Activated CD4-positive, alpha-beta T cell treated with anti-CD3 and anti-CD28 coated beads for 36 hours (primary cell): ENCODE data around the gene ERICH2. TPM values are rescaled to one million over a fixed set of nuclear protein-coding genes. Genes with fewer than 3 reads are reported as not detected.
"Not testable (repeated sequence)": the region's sequence is repeated elsewhere in the genome, so short reads cannot be mapped to it uniquely, and the experiment has no call there.

ENCODE experiments used
- ATAC-seq: fragments of 200-7000 bp; cut with Tn5 transposase; one replicate; pipeline ENCODE4 v1.10.0; 2021; ENCODE audit warnings: mild to moderate bottlenecking, moderate library complexity
- CTCF ChIA-PET: fragments of 350-600 bp; sonication (Branson Sonifier 250); formaldehyde crosslinking; loops from one replicate; lab custom pipeline; 2021; ENCODE audit warnings: antibody characterized with exemption; lab: Charles Lee
- POLR2A ChIA-PET: fragments of 350-600 bp; sonication (Branson Sonifier 250); formaldehyde crosslinking; loops from one replicate; lab custom pipeline; 2021; ENCODE audit warnings: antibody characterized with exemption, inconsistent platforms; lab: Charles Lee
- DNase-seq: peaks from one replicate; pipeline ENCODE4 v3.0.0-alpha.2; 2020
- H3K27ac Mint-ChIP-seq: one replicate; pipeline ENCODE4 v1.8.0; 2021; ENCODE audit warnings: mixed read lengths
- H3K27me3 Mint-ChIP-seq: one replicate; pipeline ENCODE4 v1.8.0; 2021; ENCODE audit warnings: mixed read lengths
- H3K36me3 Mint-ChIP-seq: one replicate; pipeline ENCODE4 v1.8.0; 2021; ENCODE audit warnings: low read depth, mixed read lengths
- H3K4me1 Mint-ChIP-seq: one replicate; pipeline ENCODE4 v1.8.0; 2021; ENCODE audit warnings: mixed read lengths
- H3K4me3 Mint-ChIP-seq: one replicate; pipeline ENCODE4 v1.8.0; 2021; ENCODE audit warnings: mild to moderate bottlenecking, moderate library complexity, mixed read lengths
- H3K9me3 Mint-ChIP-seq: one replicate; pipeline ENCODE4 v1.8.0; 2021; ENCODE audit warnings: low read depth, mixed read lengths
- intact Hi-C, 2 experiments: fragments of 100-400 bp; cut with DNase I in 1 of 2; cut with micrococcal nuclease in 1 of 2; formaldehyde crosslinking; loops; one replicate each; pipeline versions ENCODE4 v1.14.2 to v1.15.1; 2022 to 2024; cut with DNase I, micrococcal nuclease
- total RNA-seq, 2 experiments: library from RNA; stranded (reverse); gene quantifications; one replicate each; pipeline ENCODE4 v1.2.3, GENCODE V29; 2021

Gene ERICH2
- total RNA-seq, 2 experiments from 2014 or later, result not detected

DNA sequence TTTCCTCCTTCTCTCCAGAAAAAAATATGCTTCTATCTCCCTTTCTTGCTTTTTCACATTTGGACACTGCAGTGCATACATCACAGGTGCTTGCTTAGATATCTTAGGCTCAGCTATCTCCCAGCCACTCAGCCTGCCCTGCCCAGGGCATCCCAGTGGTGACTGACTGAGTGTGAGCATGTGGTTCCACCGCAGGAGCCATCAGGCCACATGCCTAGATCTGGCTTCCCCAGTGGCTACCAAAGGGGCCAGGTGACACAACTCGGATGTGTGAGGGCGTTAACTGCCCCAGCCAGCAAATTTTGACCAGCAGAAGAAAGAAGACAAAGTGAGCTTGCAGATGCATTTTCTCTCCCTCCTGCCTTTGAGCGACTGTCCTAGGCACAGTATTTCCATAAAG, 29.5 kb upstream of the ERICH2 start:
- Mint-ChIP-seq H3K27me3 (peaks cover 12% of the 10 kb centered on the region), H3K4me1 (no peaks in the 10 kb centered on the region), H3K4me3 (no peak overlapping the region), H3K27ac (no peak overlapping the region), H3K9me3 (peaks cover 5% of the 10 kb centered on the region), H3K36me3 (no peaks in the 10 kb centered on the region)
- ChIA-PET POLR2A (no interaction called here), CTCF (no interaction called here)
- no peak for ATAC-seq
- no peak for DNase-seq
- intact Hi-C loops, result no loop called here

DNA sequence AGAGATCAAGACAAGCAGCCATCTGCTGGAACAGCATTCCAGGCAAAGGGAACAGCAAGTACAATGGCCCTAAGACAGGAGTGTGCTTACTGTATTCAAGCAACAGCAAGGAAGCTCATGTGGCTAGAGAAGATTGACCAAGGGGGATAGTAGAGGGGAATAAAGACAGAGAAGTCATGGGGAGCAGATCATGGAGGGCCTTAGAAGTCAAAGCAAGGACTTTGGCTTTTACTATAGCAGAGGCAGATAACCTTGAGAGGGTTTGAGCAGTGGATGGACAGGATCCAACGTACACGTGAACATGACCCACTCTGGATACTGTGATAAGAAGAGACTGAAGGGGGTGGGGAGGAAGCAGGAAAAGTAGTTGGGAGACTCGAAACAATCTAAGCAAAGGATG, 28.2 kb upstream of the ERICH2 start:
- POLR2A ChIA-PET, result no interaction called here
- no peak for DNase-seq

DNA sequence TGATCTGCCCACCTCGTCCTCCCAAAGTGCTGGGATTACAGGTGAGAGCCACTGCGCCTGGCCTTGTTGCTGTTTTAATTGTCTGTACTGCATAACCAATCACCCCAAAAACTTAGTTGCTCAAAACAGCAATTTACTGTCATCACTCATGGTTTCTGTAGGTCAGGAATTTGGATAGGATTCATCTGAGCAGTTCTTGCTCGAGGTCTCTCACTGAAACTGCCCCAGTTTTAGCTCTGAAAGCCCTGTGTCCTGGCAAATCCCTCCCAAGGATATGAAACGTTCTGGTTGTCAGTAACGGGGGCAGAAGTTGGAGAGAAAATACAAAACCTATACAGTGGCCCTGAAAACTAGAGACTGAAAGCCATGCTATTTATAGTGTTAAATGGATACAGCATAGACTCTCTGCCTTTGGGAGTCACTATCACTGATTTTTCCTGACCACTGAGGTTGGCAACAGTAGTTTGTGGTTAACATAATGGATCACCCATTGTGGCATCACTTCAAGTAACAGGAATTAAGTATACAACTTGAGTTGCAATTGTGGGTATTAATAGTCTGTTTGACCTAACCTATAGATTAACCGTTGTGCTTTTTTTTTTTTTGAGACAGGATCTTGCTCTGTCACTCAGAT, 27.2 kb upstream of the ERICH2 start:
- Mint-ChIP-seq H3K4me1 (no peaks in the 10 kb centered on the region), H3K27me3 (peaks cover 15% of the 10 kb centered on the region), H3K27ac (no peak overlapping the region), H3K4me3 (no peak overlapping the region), H3K36me3 (no peaks in the 10 kb centered on the region), H3K9me3 (no peaks in the 10 kb centered on the region)
- ChIA-PET CTCF (no interaction called here), POLR2A (no interaction called here)
- intact Hi-C loops, result no loop called here
- ATAC-seq, result no peak
- DNase-seq, result no peak

More for the DNA sequence above, 28.2 kb upstream of the ERICH2 start:
- CTCF ChIA-PET, result no interaction called here
- no peak overlapping the region for H3K27ac Mint-ChIP-seq
- ATAC-seq, result no peak
- H3K4me1 Mint-ChIP-seq, result no peaks in the 10 kb centered on the region
- no peaks in the 10 kb centered on the region for H3K36me3 Mint-ChIP-seq
- H3K27me3 Mint-ChIP-seq, result peaks cover 12% of the 10 kb centered on the region
- peaks cover 5% of the 10 kb centered on the region for H3K9me3 Mint-ChIP-seq
- H3K4me3 Mint-ChIP-seq, result no peak overlapping the region
- intact Hi-C loops, result no loop called here

DNA sequence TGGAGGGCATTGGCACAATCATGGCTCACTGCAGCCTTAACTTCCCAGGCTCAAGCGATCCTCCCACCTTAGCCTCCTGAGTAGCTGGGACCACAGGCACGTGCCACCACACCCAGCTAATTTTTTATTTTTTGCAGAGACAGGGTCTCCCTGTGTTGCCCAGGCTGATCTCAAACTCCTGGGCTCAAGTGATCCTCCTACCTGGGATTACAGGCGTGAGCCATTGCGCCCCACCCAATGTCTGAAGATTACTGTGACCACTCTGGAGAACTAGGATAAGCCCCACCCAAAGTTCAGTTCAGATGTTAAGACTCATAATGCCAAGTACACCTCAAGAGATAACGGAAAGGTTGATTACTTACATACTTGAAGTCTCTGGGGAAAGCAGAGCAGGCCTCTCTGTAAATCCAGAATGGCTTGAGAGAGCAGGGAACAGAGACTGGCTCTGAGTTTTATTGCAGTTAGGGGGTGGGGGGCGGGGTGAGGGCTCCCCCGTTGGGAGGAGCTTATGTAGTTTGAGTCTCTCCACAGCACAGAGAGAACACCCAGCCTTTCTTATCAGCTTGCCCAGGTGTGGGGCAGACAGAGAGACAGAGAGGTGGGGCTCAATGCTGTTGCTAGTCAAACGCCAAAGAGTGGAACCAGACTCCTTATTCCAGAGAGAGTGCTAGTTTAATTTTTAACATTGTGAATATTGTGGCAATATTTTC, 26.5 kb upstream of the ERICH2 start:
- CTCF ChIA-PET, result no interaction called here
- no peak for DNase-seq
- POLR2A ChIA-PET, result no interaction called here

DNA sequence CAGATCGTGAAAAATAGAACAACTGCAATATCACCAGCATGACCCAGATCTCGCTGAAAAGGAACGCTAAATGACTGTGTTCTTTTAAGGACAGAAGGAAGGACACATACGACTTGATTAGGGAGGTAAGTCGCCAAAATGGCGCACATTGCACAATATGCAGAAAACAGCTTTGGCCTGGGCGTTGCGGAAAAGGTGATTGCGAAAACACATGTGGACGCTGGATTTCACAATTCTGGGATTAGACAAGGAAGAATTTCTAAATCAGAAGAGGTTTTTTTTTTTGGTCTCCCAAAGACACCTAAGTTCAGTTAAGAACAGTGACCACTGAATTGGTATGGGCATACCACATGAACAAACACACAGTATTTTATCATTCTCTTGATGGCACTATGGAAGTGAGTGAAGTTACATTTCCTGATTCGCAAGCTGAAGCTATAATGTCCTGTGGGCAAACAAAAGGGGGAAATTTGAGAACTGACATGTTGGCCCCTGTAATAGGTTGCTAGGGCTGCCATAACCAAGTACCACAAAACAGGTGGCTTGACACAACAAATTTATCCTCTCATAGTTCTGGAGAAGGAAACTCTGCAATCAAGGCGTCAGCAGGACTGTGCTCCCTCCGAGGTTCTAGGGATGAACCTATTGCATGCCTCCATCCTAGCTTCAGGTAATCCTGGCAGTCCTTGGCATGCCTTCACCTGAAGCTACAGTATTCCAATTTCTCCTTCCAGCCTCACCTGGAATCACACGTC, 25.8 kb upstream of the ERICH2 start:
- ATAC-seq, result no peak
- H3K27ac Mint-ChIP-seq, result no peak overlapping the region
- DNase-seq, result no peak
- no peaks in the 10 kb centered on the region for H3K9me3 Mint-ChIP-seq
- H3K36me3 Mint-ChIP-seq, result no peaks in the 10 kb centered on the region
- no peak overlapping the region for H3K4me3 Mint-ChIP-seq
- POLR2A ChIA-PET, result no interaction called here
- peaks cover 18% of the 10 kb centered on the region for H3K27me3 Mint-ChIP-seq
- intact Hi-C loops, result no loop called here
- no peaks in the 10 kb centered on the region for H3K4me1 Mint-ChIP-seq
- CTCF ChIA-PET, result interaction anchor here (0.6 kb wide), 1 partner anchor 920 kb away, joined by 4 read pairs; no protein-coding TSS in a partner anchor

More for the DNA sequence above, 26.5 kb upstream of the ERICH2 start:
- no peak overlapping the region for H3K27ac Mint-ChIP-seq
- H3K4me1 Mint-ChIP-seq, result no peaks in the 10 kb centered on the region
- H3K27me3 Mint-ChIP-seq, result peaks cover 18% of the 10 kb centered on the region
- H3K9me3 Mint-ChIP-seq, result no peaks in the 10 kb centered on the region
- no peak overlapping the region for H3K4me3 Mint-ChIP-seq
- intact Hi-C loops, result no loop called here
- H3K36me3 Mint-ChIP-seq, result no peaks in the 10 kb centered on the region
- ATAC-seq, result no peak

DNA sequence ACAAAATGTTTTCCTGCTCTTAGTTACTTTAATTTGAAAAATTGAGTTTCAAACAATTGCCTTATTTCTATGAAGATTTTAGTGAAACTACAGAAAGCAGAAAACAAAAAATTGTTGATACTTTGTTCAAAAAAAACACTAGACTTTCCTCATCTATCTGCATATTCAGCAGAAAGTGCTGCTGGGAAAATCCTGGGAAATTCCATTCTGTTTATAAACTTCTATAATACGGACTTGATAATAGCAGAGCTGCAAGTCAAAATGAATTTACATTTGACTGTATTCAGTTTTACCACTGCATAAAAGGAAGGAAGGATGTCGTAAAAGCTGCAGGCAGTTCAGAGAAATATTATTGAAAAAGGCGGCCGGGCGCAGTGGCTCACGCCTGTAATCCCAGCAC, 24.9 kb upstream of the ERICH2 start:
- ChIA-PET POLR2A (no interaction called here), CTCF (no interaction called here)
- no peak for DNase-seq
- Mint-ChIP-seq H3K27ac (no peak overlapping the region), H3K4me1 (no peaks in the 10 kb centered on the region), H3K27me3 (peaks cover 22% of the 10 kb centered on the region), H3K9me3 (no peaks in the 10 kb centered on the region), H3K4me3 (no peak overlapping the region), H3K36me3 (no peaks in the 10 kb centered on the region)
- intact Hi-C loops, result no loop called here
- no peak for ATAC-seq

DNA sequence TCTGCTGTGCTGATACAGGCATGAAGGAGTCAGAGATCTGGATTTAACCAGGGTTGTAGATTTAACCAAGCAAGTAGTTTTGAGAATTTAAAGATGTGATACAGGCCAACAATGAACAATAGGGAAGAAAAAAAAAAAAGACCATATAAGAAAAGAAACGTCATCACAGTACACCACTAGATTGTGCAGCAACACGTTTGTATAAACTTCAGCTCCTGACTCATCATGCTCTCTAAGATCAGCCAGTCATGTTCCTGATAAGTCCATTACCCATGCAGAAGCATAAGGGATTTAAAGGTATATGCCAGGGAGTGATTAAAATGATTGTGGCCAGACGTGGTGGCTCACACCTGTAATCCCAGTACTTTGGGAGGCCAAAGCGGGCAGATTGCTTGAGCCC, 22.3 kb upstream of the ERICH2 start:
- Mint-ChIP-seq H3K27me3 (peaks cover 24% of the 10 kb centered on the region), H3K4me1 (no peaks in the 10 kb centered on the region), H3K9me3 (no peaks in the 10 kb centered on the region), H3K36me3 (no peaks in the 10 kb centered on the region), H3K27ac (no peak overlapping the region), H3K4me3 (no peak overlapping the region)
- DNase-seq, result no peak
- ATAC-seq, result no peak
- ChIA-PET POLR2A (no interaction called here), CTCF (no interaction called here)
- intact Hi-C loops, result no loop called here

DNA sequence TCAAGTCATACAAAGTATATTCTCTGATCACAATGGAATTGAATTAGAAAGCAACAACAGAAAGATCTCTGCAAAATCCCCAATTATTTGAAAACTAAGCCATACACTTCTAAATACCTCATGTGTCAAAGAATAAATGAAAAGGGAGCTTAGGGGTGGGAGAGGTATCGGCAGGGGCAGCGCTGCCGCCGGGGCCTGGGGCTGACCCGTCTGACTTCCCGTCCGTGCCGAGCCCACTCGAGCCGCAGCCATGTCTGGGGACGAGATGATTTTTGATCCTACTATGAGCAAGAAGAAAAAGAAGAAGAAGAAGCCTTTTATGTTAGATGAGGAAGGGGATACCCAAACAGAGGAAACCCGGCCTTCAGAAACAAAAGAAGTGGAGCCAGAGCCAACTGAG, 18.6 kb upstream of the ERICH2 start:
- POLR2A ChIA-PET, H3K36me3 Mint-ChIP-seq, H3K4me1 Mint-ChIP-seq, DNase-seq, H3K9me3 Mint-ChIP-seq, H3K4me3 Mint-ChIP-seq, ATAC-seq, intact Hi-C loops, CTCF ChIA-PET, H3K27ac Mint-ChIP-seq: not testable (repeated sequence)
- peaks cover 14% of the 10 kb centered on the region for H3K27me3 Mint-ChIP-seq

DNA sequence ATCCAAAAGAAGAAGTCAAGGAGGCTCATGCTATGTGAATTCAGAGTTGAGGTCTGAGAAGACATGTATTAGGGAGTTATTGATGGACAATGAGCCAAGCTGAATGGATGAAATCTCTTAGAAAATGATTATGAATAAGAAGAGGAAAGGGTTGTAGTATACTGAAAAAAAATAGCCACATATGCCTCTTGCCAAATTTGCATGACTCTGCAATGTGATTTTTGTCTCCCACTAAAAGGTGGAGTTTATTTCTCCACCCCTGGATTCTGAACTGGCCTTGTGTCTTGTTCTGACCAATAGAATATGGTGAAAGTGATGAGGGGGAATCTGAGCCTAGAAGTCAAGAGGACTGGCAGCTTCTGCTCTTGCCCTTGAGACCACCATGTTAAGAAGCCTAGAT, 8.6 kb upstream of the ERICH2 start:
- ChIA-PET CTCF (no interaction called here), POLR2A (no interaction called here)
- Mint-ChIP-seq H3K36me3 (no peaks in the 10 kb centered on the region), H3K27me3 (no peaks in the 10 kb centered on the region), H3K9me3 (no peaks in the 10 kb centered on the region), H3K4me3 (no peak overlapping the region), H3K4me1 (peaks cover 10% of the 10 kb centered on the region), H3K27ac (no peak overlapping the region)
- DNase-seq (no peak), ATAC-seq (no peak)
- intact Hi-C loops, result no loop called here

DNA sequence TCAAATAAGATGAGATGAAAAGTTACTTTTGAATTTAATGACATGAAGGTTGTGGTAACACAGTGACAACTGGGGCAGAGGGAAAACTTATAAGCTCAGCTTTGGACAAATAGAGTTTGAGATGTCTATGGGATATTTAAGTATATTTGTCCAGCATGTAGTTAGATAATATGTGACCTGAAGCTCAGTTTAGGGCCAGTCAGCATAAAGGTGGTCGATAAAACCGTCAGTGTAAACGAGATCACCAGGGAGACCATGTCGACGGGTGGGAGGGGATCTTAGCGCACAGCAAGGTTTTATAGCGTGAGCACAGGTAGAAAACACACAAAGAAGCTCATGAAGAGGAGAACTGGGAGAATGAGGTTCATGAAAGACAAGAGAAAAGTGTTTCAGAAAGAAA, 7.4 kb upstream of the ERICH2 start:
- ATAC-seq (no peak), DNase-seq (no peak)
- Mint-ChIP-seq H3K4me1 (peaks cover 12% of the 10 kb centered on the region), H3K27me3 (no peaks in the 10 kb centered on the region), H3K9me3 (no peaks in the 10 kb centered on the region), H3K4me3 (no peak overlapping the region), H3K36me3 (no peaks in the 10 kb centered on the region), H3K27ac (no peak overlapping the region)
- POLR2A ChIA-PET, result no interaction called here
- CTCF ChIA-PET, result interaction anchor here (0.8 to 1.4 kb wide), 3 partner anchors 9 to 52 kb away, joined by 3 to 5 read pairs (median 3); no protein-coding TSS in a partner anchor
- intact Hi-C loops, result no loop called here

DNA sequence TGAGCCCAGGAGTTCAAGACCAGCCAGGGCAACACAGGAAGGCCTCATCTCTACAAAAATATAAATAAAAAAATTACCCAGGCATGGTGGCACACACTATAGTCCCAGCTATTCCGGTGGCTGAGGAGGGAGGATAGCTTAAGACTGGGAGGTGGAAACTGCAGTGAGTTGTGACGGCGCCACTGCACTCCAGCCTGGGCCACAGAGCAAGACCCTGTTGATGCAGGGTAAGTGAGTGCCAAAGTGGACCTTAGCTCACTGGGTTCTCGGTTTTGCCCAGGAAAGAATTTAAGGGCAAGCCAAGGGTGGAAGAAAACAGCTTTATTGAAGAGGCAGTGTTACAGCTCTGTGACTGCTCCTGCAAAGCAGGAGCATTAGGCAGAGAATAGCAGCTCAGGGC, 6.9 kb upstream of the ERICH2 start:
- no peaks in the 10 kb centered on the region for H3K9me3 Mint-ChIP-seq
- intact Hi-C loops, result no loop called here
- DNase-seq (no peak), ATAC-seq (no peak)
- ChIA-PET CTCF (interaction anchor here (0.8 to 1.4 kb wide), 4 partner anchors 10 to 109 kb away, joined by 3 to 5 read pairs (median 3); no protein-coding TSS in a partner anchor), POLR2A (no interaction called here)
- no peaks in the 10 kb centered on the region for H3K27me3 Mint-ChIP-seq
- H3K4me1 Mint-ChIP-seq, result peaks cover 12% of the 10 kb centered on the region
- no peak overlapping the region for H3K27ac Mint-ChIP-seq
- no peaks in the 10 kb centered on the region for H3K36me3 Mint-ChIP-seq
- no peak overlapping the region for H3K4me3 Mint-ChIP-seq
